ENCODE data around the gene ADGRE2.

GRCh38 chr19:14809272-14810057 lies 31.1 kb upstream of the ADGRE2 start:
- TF ChIP-seq EZH2 (IDR thresholded peaks at IDR 0.05; ENCODE audit: borderline replicate concordance, low read length), result no peak
- no peak for TF ChIP-seq CTCF (conservative IDR thresholded peaks at IDR 0.05 in 1 of 2, IDR thresholded peaks at IDR 0.05 in 1 of 2; ENCODE audit: extremely low read depth in 1 of 2, insufficient read depth in 1 of 2, low read depth in 1 of 2, low read length in 2 of 2)
